H9 (cell line): ENCODE results near the gene PI3. TPM values are rescaled to one million over a fixed set of nuclear protein-coding genes. Genes with fewer than 3 reads are reported as not detected.

ENCODE experiments used
- DNase-seq: peaks from one replicate; pipeline ENCODE4 v3.0.0-alpha.2; 2017
- H2AFZ ChIP-seq: one replicate; pipeline ENCODE4 v1.6.1; 2013; ENCODE audit warnings: mild to moderate bottlenecking, low read length, control low read depth, moderate library complexity
- H2AK5ac ChIP-seq: 2 replicates; pipeline ENCODE4 v1.6.1; 2013; ENCODE audit warnings: low read length, control low read depth, mixed read lengths; ENCODE audit not compliant: insufficient read length
- H2BK120ac ChIP-seq: one replicate; pipeline ENCODE4 v1.6.1; 2013; ENCODE audit warnings: low read depth, mild to moderate bottlenecking, low read length, control low read depth, inconsistent platforms; ENCODE audit not compliant: poor library complexity, severe bottlenecking
- H2BK12ac ChIP-seq: 2 replicates; pipeline ENCODE4 v1.6.1; 2013; ENCODE audit warnings: low read length, control low read depth, mixed read lengths, low read depth; ENCODE audit not compliant: insufficient read length
- H2BK15ac ChIP-seq: 2 replicates; pipeline ENCODE4 v1.6.1; 2013; ENCODE audit warnings: low read depth, low read length, control low read depth
- H2BK20ac ChIP-seq: one replicate; pipeline ENCODE4 v1.6.1; 2013; ENCODE audit warnings: low read depth, mild to moderate bottlenecking, low read length, control low read depth, inconsistent platforms; ENCODE audit not compliant: poor library complexity, severe bottlenecking
- H2BK5ac ChIP-seq: 2 replicates; pipeline ENCODE4 v1.6.1; 2013; ENCODE audit warnings: low read length, control low read depth, mixed read lengths; ENCODE audit not compliant: insufficient read length
- H3K14ac ChIP-seq: 2 replicates; pipeline ENCODE4 v1.6.1; 2013; ENCODE audit warnings: low read length, control low read depth; ENCODE audit not compliant: insufficient read depth
- H3K18ac ChIP-seq: 2 replicates; pipeline ENCODE4 v1.6.1; 2013; ENCODE audit warnings: low read depth, mild to moderate bottlenecking, mixed read lengths, low read length, control low read depth; ENCODE audit not compliant: insufficient read length
- H3K23ac ChIP-seq: 2 replicates; pipeline ENCODE4 v1.6.1; 2013; ENCODE audit warnings: low read length, control low read depth, mixed read lengths, low read depth; ENCODE audit not compliant: insufficient read length
- H3K23me2 ChIP-seq: 2 replicates; pipeline ENCODE4 v1.6.1; 2013; ENCODE audit warnings: low read depth, mild to moderate bottlenecking, mixed read lengths, low read length, control low read depth; ENCODE audit not compliant: insufficient read length, poor library complexity, severe bottlenecking
- H3K27ac ChIP-seq: 2 replicates; pipeline ENCODE4 v1.5.1; 2013; ENCODE audit warnings: low read length, control low read depth, mixed read lengths, low read depth; ENCODE audit not compliant: insufficient read length
- H3K27me3 ChIP-seq: 2 replicates; pipeline ENCODE4 v1.6.1; 2013; ENCODE audit warnings: low read length, control low read depth, inconsistent platforms; ENCODE audit not compliant: insufficient read depth
- H3K4ac ChIP-seq: 2 replicates; pipeline ENCODE4 v1.6.1; 2013; ENCODE audit warnings: low read depth, mild to moderate bottlenecking, control low read depth, inconsistent platforms, low read length, moderate library complexity
- H3K4me1 ChIP-seq: 2 replicates; pipeline ENCODE4 v1.6.1; 2013; ENCODE audit warnings: low read length, control low read depth, inconsistent platforms; ENCODE audit not compliant: insufficient read depth
- H3K4me2 ChIP-seq: 2 replicates; pipeline ENCODE4 v1.6.1; 2013; ENCODE audit warnings: low read length, control low read depth, mixed read lengths; ENCODE audit not compliant: insufficient read length, insufficient read depth
- H3K56ac ChIP-seq: 2 replicates; pipeline ENCODE4 v1.6.1; 2013; ENCODE audit warnings: low read depth, mild to moderate bottlenecking, mixed read lengths, low read length, control low read depth; ENCODE audit not compliant: insufficient read length
- H3K79me1 ChIP-seq: 2 replicates; pipeline ENCODE4 v1.6.1; 2013; ENCODE audit warnings: low read depth, mild to moderate bottlenecking, moderate library complexity, low read length, control low read depth, inconsistent platforms; ENCODE audit not compliant: insufficient read depth, poor library complexity, severe bottlenecking
- H3K79me2 ChIP-seq: 2 replicates; pipeline ENCODE4 v1.6.1; 2013; ENCODE audit warnings: low read length, control low read depth, inconsistent platforms; ENCODE audit not compliant: insufficient read depth
- H3K9ac ChIP-seq: 2 replicates; pipeline ENCODE4 v1.6.1; 2013; ENCODE audit warnings: low read length, control low read depth, mixed read lengths; ENCODE audit not compliant: insufficient read length; ENCODE audit errors: extremely low read depth
- H3K9me3 ChIP-seq: one replicate; pipeline ENCODE4 v1.6.1; 2013; ENCODE audit warnings: low read depth, low read length, inconsistent platforms; ENCODE audit not compliant: control insufficient read depth
- H3T11ph ChIP-seq: one replicate; pipeline ENCODE4 v1.6.1; 2013; ENCODE audit warnings: mild to moderate bottlenecking, low read length, control low read depth, inconsistent platforms
- H4K20me1 ChIP-seq: one replicate; pipeline ENCODE4 v1.6.1; 2013; ENCODE audit not compliant: control insufficient read depth, insufficient read length, insufficient read depth
- H4K5ac ChIP-seq: 2 replicates; pipeline ENCODE4 v1.6.1; 2013; ENCODE audit warnings: low read depth, mild to moderate bottlenecking, mixed read lengths, low read length, control low read depth; ENCODE audit not compliant: insufficient read length
- H4K8ac ChIP-seq: replicated peaks from 2 replicates; pipeline ENCODE4 v1.6.1; 2013; ENCODE audit warnings: low read length, control low read depth, mixed read lengths, low read depth; ENCODE audit not compliant: insufficient read length
- H4K91ac ChIP-seq: 2 replicates; pipeline ENCODE4 v1.6.1; 2013; ENCODE audit warnings: low read depth, mild to moderate bottlenecking, moderate library complexity, mixed read lengths, low read length, control low read depth; ENCODE audit not compliant: insufficient read length
- H3K27ac Mint-ChIP-seq, 3 experiments: 2 replicates in 2 of 3; 3 replicates in 1 of 3; pipeline ENCODE4 v1.8.0; 2020 to 2021; ENCODE audit warnings: mixed read lengths in 3 of 3, mild to moderate bottlenecking in 1 of 3, moderate library complexity in 1 of 3
- H3K27me3 Mint-ChIP-seq: 2 replicates; pipeline ENCODE4 v1.8.0; 2021; ENCODE audit warnings: low read depth, mild to moderate bottlenecking, moderate library complexity, mixed read lengths
- H3K36me3 Mint-ChIP-seq, 3 experiments: 2 replicates in 2 of 3; 3 replicates in 1 of 3; pipeline ENCODE4 v1.8.0; 2020 to 2021; ENCODE audit warnings: low read depth in 3 of 3, mixed read lengths in 3 of 3; ENCODE audit not compliant: insufficient read depth in 1 of 3
- H3K4me1 Mint-ChIP-seq, 2 experiments: 2 replicates each; pipeline ENCODE4 v1.8.0; 2020; ENCODE audit warnings: mixed read lengths in 2 of 2
- H3K4me3 Mint-ChIP-seq, 2 experiments: 2 replicates in 1 of 2; 3 replicates in 1 of 2; pipeline ENCODE4 v1.8.0; 2020 to 2021; ENCODE audit warnings: mild to moderate bottlenecking in 2 of 2, mixed read lengths in 2 of 2, moderate library complexity in 1 of 2
- H3K9me3 Mint-ChIP-seq, 2 experiments: 2 replicates in 1 of 2; 3 replicates in 1 of 2; pipeline ENCODE4 v1.8.0; 2020; ENCODE audit warnings: mild to moderate bottlenecking in 2 of 2, mixed read lengths in 2 of 2, moderate library complexity in 1 of 2
- WGBS: extraction: QIAGEN DNeasy Blood & Tissue Kit; methylation state at CpG from one replicate; pipeline ENCODE4 v1.1.7; 2013; ENCODE audit warnings: missing lambda C conversion rate, low lambda C conversion rate, mixed read lengths; ENCODE audit not compliant: insufficient read length; ENCODE audit errors: extremely low coverage; 5-methylcytosine and 5-hydroxymethylcytosine counted together
- long read RNA-seq: library from polyadenylated mRNA; unstranded; transcript quantifications from one replicate; pipeline ENCODE4 v2.0.0, GENCODE V29; 2020
- total RNA-seq: library from RNA; stranded (reverse); gene quantifications from 2 replicates; pipeline ENCODE4 v1.2.1, GENCODE V29; 2021
- TF ChIP-seq, protein P1 (sequence below): fragments of 200-600 bp; sonication (generic); conservative IDR thresholded peaks from 3 replicates; pipeline ENCODE4 v1.8.0; 2021; ENCODE audit warnings: antibody characterized with exemption, mild to moderate bottlenecking

PI3 gene
- total RNA-seq, result not detected in 2 replicates
- long read RNA-seq, result 0 reads

- Mint-ChIP-seq H3K36me3 (no peaks in the 10 kb centered on the region), H3K4me3 (no peak within 1 kb of the TSS), H3K9me3 (no peaks in the 10 kb centered on the region), H3K4me1 (no peaks in the 10 kb centered on the region), H3K27ac (no peak within 1 kb of the TSS), H3K27me3 (peaks cover 11% of the 10 kb centered on the region)
- no CpG with 5 or more reads among the region's 8 CpGs for WGBS
- Histone ChIP-seq H3K14ac (no peak within 1 kb of the TSS), H3K79me1 (no peaks in the 10 kb centered on the region), H2BK20ac (no peak within 1 kb of the TSS), H3K4ac (no peak within 1 kb of the TSS), H4K8ac (no peak within 1 kb of the TSS), H3K79me2 (no peaks in the 10 kb centered on the region), H3K4me1 (no peaks in the 10 kb centered on the region), H2BK15ac (no peak within 1 kb of the TSS), H3K27ac (no peak within 1 kb of the TSS), H3T11ph (no peak within 1 kb of the TSS), H4K5ac (no peak within 1 kb of the TSS), H4K20me1 (no peaks in the 10 kb centered on the region), H2BK120ac (no peak within 1 kb of the TSS), H3K9me3 (no peaks in the 10 kb centered on the region), H2AFZ (no peak within 1 kb of the TSS), H2BK5ac (no peak within 1 kb of the TSS), H3K18ac (no peak within 1 kb of the TSS), H4K91ac (no peak within 1 kb of the TSS), H3K23me2 (no peaks in the 10 kb centered on the region), H3K27me3 (no peaks in the 10 kb centered on the region), H3K9ac (no peak within 1 kb of the TSS), H2BK12ac (no peak within 1 kb of the TSS), H3K56ac (no peak within 1 kb of the TSS), H3K23ac (no peak within 1 kb of the TSS), H2AK5ac (no peak within 1 kb of the TSS), H3K4me2 (no peak within 1 kb of the TSS)
- DNase-seq, result no peak
- TF ChIP-seq, protein P1, sequence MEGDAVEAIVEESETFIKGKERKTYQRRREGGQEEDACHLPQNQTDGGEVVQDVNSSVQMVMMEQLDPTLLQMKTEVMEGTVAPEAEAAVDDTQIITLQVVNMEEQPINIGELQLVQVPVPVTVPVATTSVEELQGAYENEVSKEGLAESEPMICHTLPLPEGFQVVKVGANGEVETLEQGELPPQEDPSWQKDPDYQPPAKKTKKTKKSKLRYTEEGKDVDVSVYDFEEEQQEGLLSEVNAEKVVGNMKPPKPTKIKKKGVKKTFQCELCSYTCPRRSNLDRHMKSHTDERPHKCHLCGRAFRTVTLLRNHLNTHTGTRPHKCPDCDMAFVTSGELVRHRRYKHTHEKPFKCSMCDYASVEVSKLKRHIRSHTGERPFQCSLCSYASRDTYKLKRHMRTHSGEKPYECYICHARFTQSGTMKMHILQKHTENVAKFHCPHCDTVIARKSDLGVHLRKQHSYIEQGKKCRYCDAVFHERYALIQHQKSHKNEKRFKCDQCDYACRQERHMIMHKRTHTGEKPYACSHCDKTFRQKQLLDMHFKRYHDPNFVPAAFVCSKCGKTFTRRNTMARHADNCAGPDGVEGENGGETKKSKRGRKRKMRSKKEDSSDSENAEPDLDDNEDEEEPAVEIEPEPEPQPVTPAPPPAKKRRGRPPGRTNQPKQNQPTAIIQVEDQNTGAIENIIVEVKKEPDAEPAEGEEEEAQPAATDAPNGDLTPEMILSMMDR, result no peak
Measured at GRCh38 chr20:45174434-45175364, at the start of gene PI3. Gene PI3 (plus strand): TSS chr20:45174902. CDS start chr20:45174923, 21 bp downstream.
